Bronchial epithelial cell (primary cell): Measurements from ENCODE around the gene WNT7A. TPM values are rescaled to one million over a fixed set of nuclear protein-coding genes. Genes with fewer than 3 reads are reported as not detected.

ENCODE experiments used
- DNase-seq: peaks from one replicate; pipeline ENCODE4 v3.0.0-alpha.2; 2010; ENCODE audit warnings: low read depth
- FAIRE-seq: peaks from 2 replicates; lab custom pipeline; 2011; peaks lifted over from hg19 to GRCh38; lab: Jason Lieb, UNC
- H3K27me3 ChIP-seq: 2 replicates; pipeline ENCODE4 v1.5.1; 2011; ENCODE audit warnings: low read length; ENCODE audit not compliant: control insufficient read depth, insufficient read depth
- H3K36me3 ChIP-seq: 2 replicates; pipeline ENCODE4 v1.5.1; 2011; ENCODE audit warnings: low read length; ENCODE audit not compliant: control insufficient read depth, insufficient read depth
- H3K4me3 ChIP-seq: 2 replicates; pipeline ENCODE4 v1.5.1; 2011; ENCODE audit warnings: mild to moderate bottlenecking, low read depth, low read length, control low read depth
- total RNA-seq: library from RNA; depleted of rRNA; stranded (reverse); fragments of >200 nt; gene quantifications from 2 replicates; pipeline ENCODE4 v1.2.1, GENCODE V29; 2014
- TF ChIP-seq, protein P1 (sequence below): IDR thresholded peaks from 2 replicates; pipeline ENCODE4 v1.5.1; 2011; ENCODE audit warnings: mild to moderate bottlenecking, moderate library complexity, low read length, control low read depth, inconsistent platforms; ENCODE audit not compliant: insufficient read depth, severe bottlenecking

Gene WNT7A
- total RNA-seq, 1 donor from 2014 or later = 13.4 TPM

DNA sequence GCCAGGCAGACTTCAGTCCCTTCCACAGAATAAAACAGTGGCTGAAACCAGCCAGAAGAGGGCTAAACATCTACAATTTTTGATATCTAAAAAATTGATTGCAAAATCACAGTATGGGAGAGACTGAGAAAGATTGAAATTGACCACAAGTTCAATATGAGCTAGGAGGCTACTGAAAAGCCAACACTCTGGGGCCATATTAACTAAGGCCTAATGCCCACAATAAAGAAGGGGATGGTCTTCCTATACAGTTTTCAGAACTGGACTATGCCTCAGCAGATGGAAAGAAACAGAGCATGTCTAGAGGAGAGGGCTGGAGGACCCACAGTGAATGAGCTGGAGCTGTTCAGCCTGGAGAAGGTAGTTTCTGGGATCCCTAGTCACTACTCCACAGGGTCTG, 53.2 kb downstream of the WNT7A start:
- FAIRE-seq = no peak
- H3K4me3 ChIP-seq = no peak overlapping the region
- TF ChIP-seq, protein P1, sequence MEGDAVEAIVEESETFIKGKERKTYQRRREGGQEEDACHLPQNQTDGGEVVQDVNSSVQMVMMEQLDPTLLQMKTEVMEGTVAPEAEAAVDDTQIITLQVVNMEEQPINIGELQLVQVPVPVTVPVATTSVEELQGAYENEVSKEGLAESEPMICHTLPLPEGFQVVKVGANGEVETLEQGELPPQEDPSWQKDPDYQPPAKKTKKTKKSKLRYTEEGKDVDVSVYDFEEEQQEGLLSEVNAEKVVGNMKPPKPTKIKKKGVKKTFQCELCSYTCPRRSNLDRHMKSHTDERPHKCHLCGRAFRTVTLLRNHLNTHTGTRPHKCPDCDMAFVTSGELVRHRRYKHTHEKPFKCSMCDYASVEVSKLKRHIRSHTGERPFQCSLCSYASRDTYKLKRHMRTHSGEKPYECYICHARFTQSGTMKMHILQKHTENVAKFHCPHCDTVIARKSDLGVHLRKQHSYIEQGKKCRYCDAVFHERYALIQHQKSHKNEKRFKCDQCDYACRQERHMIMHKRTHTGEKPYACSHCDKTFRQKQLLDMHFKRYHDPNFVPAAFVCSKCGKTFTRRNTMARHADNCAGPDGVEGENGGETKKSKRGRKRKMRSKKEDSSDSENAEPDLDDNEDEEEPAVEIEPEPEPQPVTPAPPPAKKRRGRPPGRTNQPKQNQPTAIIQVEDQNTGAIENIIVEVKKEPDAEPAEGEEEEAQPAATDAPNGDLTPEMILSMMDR = no peak
- peaks cover 4% of the 10 kb centered on the region for H3K36me3 ChIP-seq
- no peaks in the 10 kb centered on the region for H3K27me3 ChIP-seq
- DNase-seq = no peak

- Histone ChIP-seq H3K27me3 (no peaks in the 10 kb centered on the region), H3K4me3 (no peak overlapping the region), H3K36me3 (peaks cover 3% of the 10 kb centered on the region)
- peak; percentile 58 for FAIRE-seq
- TF ChIP-seq, protein P1 = no peak
- no peak for DNase-seq
Observed at GRCh38 chr3:13825821-13826220, 54.0 kb downstream of the WNT7A start.

DNA sequence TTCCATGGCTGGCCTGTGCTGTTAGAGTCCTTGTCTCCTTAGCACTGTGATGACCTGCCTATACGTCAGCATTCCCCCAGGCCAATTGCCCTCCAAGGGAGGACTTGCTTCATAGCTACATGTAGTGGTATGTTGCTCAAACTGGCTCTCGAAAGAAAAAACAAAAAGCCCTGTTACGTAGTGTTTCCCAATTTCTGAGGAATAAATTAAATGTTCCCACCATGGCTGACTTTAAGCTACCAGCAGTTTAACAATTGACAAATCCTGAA, 54.6 kb downstream of the WNT7A start:
- Histone ChIP-seq H3K27me3 (no peaks in the 10 kb centered on the region), H3K4me3 (no peak overlapping the region), H3K36me3 (peaks cover 3% of the 10 kb centered on the region)
- DNase-seq (peak; percentile 69), FAIRE-seq (no peak)
- TF ChIP-seq, protein P1 = no peak

DNA sequence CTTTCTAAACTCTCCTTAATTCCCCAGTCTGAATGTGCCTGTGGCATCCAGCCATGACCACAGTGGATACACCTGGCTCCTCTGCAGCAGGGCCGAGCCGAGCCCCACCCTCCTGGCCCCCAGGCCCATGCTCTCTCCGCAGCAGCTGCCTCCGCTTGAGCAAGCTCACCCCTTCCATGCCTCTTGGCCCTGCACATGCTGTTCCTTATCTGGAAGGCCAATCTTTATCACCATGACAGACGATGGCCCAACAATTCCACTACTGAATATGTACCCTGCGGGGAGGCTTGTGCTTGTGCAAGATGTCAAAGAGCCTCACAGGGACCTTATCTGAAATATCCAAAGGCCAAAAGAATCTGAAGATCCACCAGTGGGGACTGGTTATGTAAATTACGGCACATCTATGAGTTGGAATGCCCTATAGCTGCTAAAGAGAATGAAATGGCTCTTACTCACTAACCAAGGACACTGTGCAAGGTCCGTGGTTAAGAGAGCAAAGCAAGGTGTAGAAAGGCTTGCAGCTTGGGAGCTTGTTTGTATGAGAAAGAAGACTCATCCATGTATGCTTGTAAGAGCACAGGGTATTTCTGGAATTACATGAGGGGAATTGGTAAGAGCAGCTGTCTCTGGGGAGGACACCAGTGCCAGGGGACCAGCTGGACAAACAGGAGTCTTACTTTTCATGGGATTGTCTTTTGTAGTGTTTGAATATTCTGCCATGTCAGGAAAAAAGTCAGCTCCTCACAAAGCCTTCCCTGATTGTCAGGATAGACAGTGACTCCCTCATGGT, 55.2 kb downstream of the WNT7A start:
- Histone ChIP-seq H3K36me3 (peaks cover 3% of the 10 kb centered on the region), H3K4me3 (no peak overlapping the region), H3K27me3 (no peaks in the 10 kb centered on the region)
- TF ChIP-seq, protein P1 = no peak
- FAIRE-seq = no peak
- DNase-seq = no peak

DNA sequence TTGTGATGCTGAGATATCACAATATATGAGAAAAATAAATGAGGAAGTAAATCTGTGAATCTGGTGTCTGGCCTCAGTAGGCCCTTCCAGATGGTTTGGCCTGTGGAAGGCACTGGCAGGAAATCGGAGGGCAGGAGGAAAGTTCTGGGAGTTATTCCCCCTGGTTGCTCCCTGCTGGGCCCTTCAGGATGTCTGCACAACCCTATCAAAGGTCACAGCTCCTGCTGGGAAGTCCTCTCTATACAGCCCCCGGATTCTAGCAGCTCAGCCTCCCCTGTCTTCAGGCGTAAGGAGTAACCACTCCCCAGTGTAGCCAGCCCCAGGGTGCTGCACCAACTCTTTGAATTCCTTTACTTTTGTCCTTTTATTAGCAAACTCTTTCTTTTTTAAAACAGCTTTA, 56.2 kb downstream of the WNT7A start:
- FAIRE-seq (no peak), DNase-seq (no peak)
- Histone ChIP-seq H3K4me3 (no peak overlapping the region), H3K36me3 (peaks cover 6% of the 10 kb centered on the region), H3K27me3 (no peaks in the 10 kb centered on the region)
- TF ChIP-seq, protein P1 = no peak

DNA sequence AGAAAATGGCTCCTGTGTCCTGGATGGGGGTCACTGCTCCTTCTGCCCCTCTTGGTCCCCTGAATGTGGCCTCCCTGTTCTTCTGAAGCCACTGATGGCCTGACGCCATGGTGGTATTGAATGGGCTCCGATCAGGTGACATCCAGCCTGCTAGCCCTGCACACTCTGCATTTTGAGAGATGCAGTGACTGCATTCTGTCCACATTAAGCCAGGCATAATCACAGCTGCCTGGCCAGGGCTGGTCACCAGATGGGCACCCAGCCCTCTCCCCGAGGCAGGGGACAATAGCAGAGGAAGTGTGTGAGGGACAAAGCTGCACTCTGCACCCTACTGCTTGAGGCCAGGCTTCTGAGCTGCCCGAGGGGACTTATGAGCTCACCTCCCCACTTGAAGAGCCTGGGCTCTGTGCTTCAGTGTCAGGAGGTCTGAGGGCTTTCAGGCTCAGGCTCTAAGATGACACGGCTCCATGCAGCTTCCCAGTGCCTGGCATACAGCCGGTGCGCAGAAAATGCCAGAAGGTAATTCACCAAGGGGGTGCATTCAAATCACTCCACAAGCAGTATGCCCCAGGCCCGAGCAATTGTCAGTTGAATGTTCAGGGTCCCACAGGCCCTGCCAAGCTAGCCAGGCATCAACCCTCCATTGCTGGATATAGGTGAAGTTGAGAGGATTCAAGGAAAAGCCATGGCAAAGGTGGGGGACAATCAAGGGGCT, 56.8 kb downstream of the WNT7A start:
- no peak for FAIRE-seq
- no peak for DNase-seq
- Histone ChIP-seq H3K36me3 (peaks cover 7% of the 10 kb centered on the region), H3K27me3 (no peaks in the 10 kb centered on the region), H3K4me3 (no peak overlapping the region)
- TF ChIP-seq, protein P1 = no peak
